Effector memory CD4-positive, alpha-beta T cell (primary cell): Measurements from ENCODE around the gene SLCO1A2.

ENCODE experiments used
- DNase-seq, 3 donors: peaks; one replicate each; pipeline ENCODE4 v3.0.0-alpha.2; 2020
- H3K27ac ChIP-seq: 2 replicates; pipeline ENCODE4 v1.7.0; 2013; ENCODE audit warnings: mild to moderate bottlenecking, low read length, moderate library complexity; ENCODE audit not compliant: insufficient read depth, poor library complexity, severe bottlenecking
- H3K27me3 ChIP-seq: replicated peaks from 2 replicates; pipeline ENCODE4 v1.7.0; 2013; ENCODE audit warnings: mild to moderate bottlenecking, low read length; ENCODE audit not compliant: insufficient read depth, control insufficient read depth, poor library complexity, severe bottlenecking
- H3K36me3 ChIP-seq: 2 replicates; pipeline ENCODE4 v1.7.0; 2013; ENCODE audit warnings: mild to moderate bottlenecking, low read length, moderate library complexity; ENCODE audit not compliant: control insufficient read depth, insufficient read depth
- H3K4me1 ChIP-seq: 2 replicates; pipeline ENCODE4 v1.7.0; 2013; ENCODE audit warnings: low read length, mild to moderate bottlenecking; ENCODE audit not compliant: control insufficient read depth, insufficient read depth, poor library complexity, severe bottlenecking
- H3K4me3 ChIP-seq: 2 replicates; pipeline ENCODE4 v1.7.0; 2013; ENCODE audit warnings: low read length, low read depth, mild to moderate bottlenecking; ENCODE audit not compliant: insufficient read depth, poor library complexity, severe bottlenecking
- H3K9me3 ChIP-seq: 2 replicates; pipeline ENCODE4 v1.7.0; 2013; ENCODE audit warnings: mild to moderate bottlenecking, low read length, moderate library complexity; ENCODE audit not compliant: control insufficient read depth

The SLCO1A2 gene

DNA sequence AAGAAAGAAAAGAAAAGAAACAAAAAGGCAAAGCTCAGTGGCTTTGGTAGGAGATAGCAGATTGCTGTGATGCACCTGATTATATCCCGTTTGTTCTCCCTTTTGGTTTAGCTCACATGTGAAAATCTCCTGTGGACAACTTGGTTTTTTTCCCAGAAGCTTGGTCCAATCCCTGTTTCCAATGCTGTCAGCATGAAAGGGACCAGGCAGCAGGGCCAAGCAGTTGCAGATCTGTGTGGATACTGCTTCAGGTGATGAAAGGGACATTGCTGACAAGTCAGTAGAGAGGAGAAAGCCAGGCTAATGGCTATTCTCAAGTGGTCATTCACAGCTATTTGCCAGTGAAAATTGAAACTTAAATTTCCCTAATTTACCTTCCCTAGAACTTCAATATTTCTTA is 18.8 kb upstream of the SLCO1A2 start:
- Histone ChIP-seq H3K36me3 (no peaks in the 10 kb centered on the region), H3K4me3 (no peak overlapping the region), H3K9me3 (no peaks in the 10 kb centered on the region), H3K4me1 (no peaks in the 10 kb centered on the region), H3K27ac (no peak overlapping the region), H3K27me3 (no peaks in the 10 kb centered on the region)
- no peak for DNase-seq

DNA sequence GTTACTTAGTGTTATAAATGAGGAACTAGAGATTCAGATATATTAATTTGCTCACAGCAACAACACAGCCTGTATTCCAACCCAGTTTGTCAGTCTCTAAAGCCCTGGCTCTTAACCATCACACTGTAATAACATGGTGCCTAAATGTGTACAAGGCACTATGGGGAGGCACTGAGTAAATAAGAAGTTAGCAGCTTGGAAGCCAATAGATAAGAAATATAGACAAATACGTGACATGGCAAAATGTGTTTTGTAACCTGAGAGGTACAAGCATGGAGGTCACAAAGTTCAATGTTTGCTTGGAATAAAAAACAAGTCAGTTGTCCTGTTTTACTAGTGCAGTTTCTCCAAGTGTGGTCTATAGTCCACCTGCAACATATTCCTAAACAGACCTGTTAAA is 16.3 kb upstream of the SLCO1A2 start:
- Histone ChIP-seq H3K27ac (no peak overlapping the region), H3K4me3 (no peak overlapping the region), H3K4me1 (no peaks in the 10 kb centered on the region), H3K9me3 (no peaks in the 10 kb centered on the region), H3K36me3 (no peaks in the 10 kb centered on the region), H3K27me3 (no peaks in the 10 kb centered on the region)
- no peak for DNase-seq

DNA sequence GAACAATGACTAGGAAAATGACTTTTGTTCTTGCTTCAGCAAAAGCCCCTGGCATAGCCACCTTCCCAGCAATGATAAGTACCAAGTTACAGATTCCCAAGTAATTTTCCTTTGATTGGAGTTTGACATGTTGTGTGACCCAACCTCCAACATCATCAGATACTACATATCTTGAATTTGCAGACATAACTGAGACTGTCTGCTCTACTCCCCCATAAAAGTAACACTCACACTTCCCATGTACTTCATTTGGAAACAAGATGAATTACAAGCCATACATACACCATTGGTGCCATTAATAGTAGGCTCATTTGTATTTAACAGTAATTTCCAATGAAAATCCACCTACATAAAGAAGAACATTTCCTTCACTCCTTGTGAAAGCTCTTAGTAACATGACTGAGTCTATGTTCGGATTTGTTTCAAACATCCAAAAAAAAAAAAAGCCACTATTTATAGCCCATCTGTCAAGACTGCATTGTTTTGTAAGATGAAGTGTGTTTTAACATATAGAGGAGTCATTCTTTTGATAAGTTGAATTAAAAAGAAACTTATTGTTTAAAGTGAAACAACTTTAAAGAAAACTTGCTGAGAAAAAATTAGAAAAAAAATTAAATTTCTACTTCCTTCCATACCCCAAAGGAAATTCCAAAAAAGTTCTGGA is 12.0 kb upstream of the SLCO1A2 start:
- no peak for DNase-seq
- no peak overlapping the region for H3K27ac ChIP-seq
- H3K4me3 ChIP-seq = no peak overlapping the region
- no peaks in the 10 kb centered on the region for H3K36me3 ChIP-seq
- no peaks in the 10 kb centered on the region for H3K27me3 ChIP-seq
- H3K4me1 ChIP-seq = no peaks in the 10 kb centered on the region
- no peaks in the 10 kb centered on the region for H3K9me3 ChIP-seq

GRCh38 chr12:21343636-21344035 is 8.9 kb upstream of the SLCO1A2 start:
- Histone ChIP-seq H3K4me1 (no peaks in the 10 kb centered on the region), H3K9me3 (no peaks in the 10 kb centered on the region), H3K27me3 (no peaks in the 10 kb centered on the region), H3K36me3 (no peaks in the 10 kb centered on the region), H3K4me3 (no peak overlapping the region), H3K27ac (no peak overlapping the region)
- DNase-seq = no peak

DNA sequence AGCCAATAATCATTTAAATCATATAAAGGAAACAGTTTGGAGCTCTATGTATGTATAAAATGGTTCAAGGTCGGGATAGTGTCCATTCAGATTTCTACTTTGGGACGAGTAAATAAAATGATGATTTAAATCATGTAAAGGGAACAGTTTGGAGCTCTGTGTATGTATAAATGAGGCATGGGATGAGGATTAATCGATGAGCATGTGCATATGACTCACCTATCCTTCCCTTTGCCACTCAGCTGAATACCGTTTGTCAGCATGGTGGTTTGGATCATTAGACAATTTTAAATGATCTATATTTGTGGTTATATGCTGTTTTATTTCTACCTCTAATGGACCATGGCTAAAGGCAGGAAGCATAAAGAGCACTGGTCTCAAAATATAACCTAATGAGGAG is 7.1 kb upstream of the SLCO1A2 start:
- Histone ChIP-seq H3K4me1 (no peaks in the 10 kb centered on the region), H3K27ac (no peak overlapping the region), H3K27me3 (no peaks in the 10 kb centered on the region), H3K36me3 (no peaks in the 10 kb centered on the region), H3K4me3 (no peak overlapping the region), H3K9me3 (no peaks in the 10 kb centered on the region)
- no peak for DNase-seq

- no peak for DNase-seq
- Histone ChIP-seq H3K9me3 (no peaks in the 10 kb centered on the region), H3K4me1 (no peaks in the 10 kb centered on the region), H3K4me3 (no peak overlapping the region), H3K27ac (no peak overlapping the region), H3K36me3 (no peaks in the 10 kb centered on the region), H3K27me3 (no peaks in the 10 kb centered on the region)
Measured at GRCh38 chr12:21340403-21340802, 5.7 kb upstream of the SLCO1A2 start.

DNA sequence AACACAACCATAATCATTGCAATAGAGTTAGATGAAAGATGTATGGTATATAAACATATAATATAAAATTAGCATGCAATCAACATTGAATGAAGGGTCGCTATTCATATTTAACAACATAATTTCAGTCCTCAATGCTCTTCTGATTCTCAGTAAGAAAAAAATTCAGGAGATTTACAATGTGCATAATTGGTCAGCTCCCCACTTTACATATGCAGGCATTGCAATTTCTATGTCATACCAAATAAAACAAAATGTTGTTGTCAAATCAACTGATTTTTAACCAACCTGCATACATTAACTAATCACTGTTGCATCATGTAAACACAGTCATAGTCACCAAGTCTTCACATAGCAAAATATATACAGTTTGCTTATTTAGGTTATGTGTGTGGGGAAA is 5.2 kb upstream of the SLCO1A2 start:
- DNase-seq = no peak
- Histone ChIP-seq H3K4me3 (no peak overlapping the region), H3K36me3 (no peaks in the 10 kb centered on the region), H3K27me3 (no peaks in the 10 kb centered on the region), H3K4me1 (no peaks in the 10 kb centered on the region), H3K27ac (no peak overlapping the region), H3K9me3 (no peaks in the 10 kb centered on the region)

- DNase-seq = no peak
- Histone ChIP-seq H3K9me3 (no peaks in the 10 kb centered on the region), H3K36me3 (no peaks in the 10 kb centered on the region), H3K27ac (no peak overlapping the region), H3K4me3 (no peak overlapping the region), H3K4me1 (no peaks in the 10 kb centered on the region), H3K27me3 (no peaks in the 10 kb centered on the region)
Measured at GRCh38 chr12:21337959-21338744, 3.4 kb upstream of the SLCO1A2 start.

- no peak for DNase-seq
- no peak overlapping the region for H3K27ac ChIP-seq
- H3K9me3 ChIP-seq = no peaks in the 10 kb centered on the region
- H3K4me3 ChIP-seq = no peak overlapping the region
- no peaks in the 10 kb centered on the region for H3K27me3 ChIP-seq
- H3K4me1 ChIP-seq = no peaks in the 10 kb centered on the region
- H3K36me3 ChIP-seq = no peaks in the 10 kb centered on the region
Measured at GRCh38 chr12:21337453-21337852, 2.7 kb upstream of the SLCO1A2 start.

- H3K9me3 ChIP-seq = no peaks in the 10 kb centered on the region
- no peaks in the 10 kb centered on the region for H3K4me1 ChIP-seq
- H3K36me3 ChIP-seq = no peaks in the 10 kb centered on the region
- H3K4me3 ChIP-seq = no peak overlapping the region
- H3K27ac ChIP-seq = no peak overlapping the region
- no peaks in the 10 kb centered on the region for H3K27me3 ChIP-seq
- DNase-seq = no peak
Measured at GRCh38 chr12:21336656-21337055, 1.9 kb upstream of the SLCO1A2 start.
